ENCODE results near the gene EPS8L2.
A peak's percentile ranks its signal among the peaks of the same experiment; 100 is the strongest.

Gene EPS8L2

DNA sequence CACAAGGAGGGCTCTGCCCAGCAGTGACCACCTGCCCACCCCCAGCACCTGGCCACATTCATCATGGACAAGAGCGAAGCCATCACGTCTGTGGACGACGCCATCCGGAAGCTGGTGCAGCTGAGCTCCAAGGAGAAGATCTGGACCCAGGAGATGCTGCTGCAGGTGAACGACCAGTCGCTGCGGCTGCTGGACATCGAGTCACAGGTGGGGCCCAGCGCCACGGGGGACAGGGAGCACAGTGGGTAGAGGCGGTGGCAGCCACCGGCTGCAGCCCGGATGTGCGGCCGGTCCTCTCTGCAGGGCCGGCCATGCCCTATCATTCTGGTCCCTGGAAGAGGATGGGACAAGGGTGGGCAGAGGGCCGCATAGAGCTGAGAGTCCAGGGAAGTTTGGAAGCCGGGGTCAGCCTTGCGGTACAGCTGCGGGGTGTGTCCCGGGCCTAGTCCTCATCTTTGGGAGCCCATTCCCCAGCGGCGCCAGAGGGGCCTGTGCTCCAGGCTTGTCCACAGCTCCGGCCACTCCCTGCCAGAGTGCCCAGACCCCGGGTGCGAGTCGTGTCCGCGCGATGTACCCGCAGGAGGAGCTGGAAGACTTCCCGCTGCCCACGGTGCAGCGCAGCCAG, 14.1 kb downstream of the EPS8L2 start:
- Histone ChIP-seq H3K27ac (ENCODE audit: insufficient read depth, low read depth, low read length, poor library complexity, severe bottlenecking) (no peak overlapping the region), H3K4me3 (ENCODE audit: insufficient read depth, low read depth, low read length) (no peak overlapping the region), H3K36me3 (ENCODE audit: control insufficient read depth, insufficient read depth, low read length) (no peaks in the 10 kb centered on the region), H3K9me3 (ENCODE audit: control insufficient read depth, low read length) (no peaks in the 10 kb centered on the region), H3K4me1 (ENCODE audit: control insufficient read depth, insufficient read depth, low read length) (no peaks in the 10 kb centered on the region), H3K27me3 (ENCODE audit: control insufficient read depth, insufficient read depth, low read length, poor library complexity, severe bottlenecking) (peaks cover 24% of the 10 kb centered on the region)
- WGBS, 2 experiments: 90 to 93% methylated on average over 35 of the region's 35 CpGs

DNA sequence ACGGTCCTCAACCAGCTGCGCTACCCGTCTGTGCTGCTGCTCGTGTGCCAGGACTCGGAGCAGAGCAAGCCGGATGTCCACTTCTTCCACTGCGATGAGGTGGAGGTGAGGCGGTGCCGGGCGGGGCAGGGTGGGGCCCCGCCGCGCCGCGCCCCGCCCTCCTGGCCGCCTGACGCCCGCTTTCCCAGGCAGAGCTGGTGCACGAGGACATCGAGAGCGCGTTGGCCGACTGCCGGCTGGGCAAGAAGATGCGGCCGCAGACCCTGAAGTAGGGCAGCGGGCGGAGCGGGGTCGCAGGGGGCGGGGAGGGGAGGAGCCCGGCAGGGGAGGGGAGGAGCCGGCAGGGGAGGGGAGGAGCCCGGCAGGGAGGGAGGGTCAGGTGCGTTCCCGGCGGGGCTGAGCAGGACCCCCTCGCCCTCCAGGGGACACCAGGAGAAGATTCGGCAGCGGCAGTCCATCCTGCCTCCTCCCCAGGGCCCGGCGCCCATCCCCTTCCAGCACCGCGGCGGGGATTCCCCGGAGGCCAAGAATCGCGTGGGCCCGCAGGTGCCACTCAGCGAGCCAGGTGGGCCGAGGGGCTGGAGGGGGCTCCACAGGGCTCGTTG, 14.7 kb downstream of the EPS8L2 start:
- Histone ChIP-seq H3K36me3 (ENCODE audit: control insufficient read depth, insufficient read depth, low read length) (no peaks in the 10 kb centered on the region), H3K4me1 (ENCODE audit: control insufficient read depth, insufficient read depth, low read length) (peaks cover 2% of the 10 kb centered on the region), H3K27me3 (ENCODE audit: control insufficient read depth, insufficient read depth, low read length, poor library complexity, severe bottlenecking) (peaks cover 30% of the 10 kb centered on the region), H3K4me3 (ENCODE audit: insufficient read depth, low read depth, low read length) (no peak overlapping the region), H3K27ac (ENCODE audit: insufficient read depth, low read depth, low read length, poor library complexity, severe bottlenecking) (no peak overlapping the region), H3K9me3 (ENCODE audit: control insufficient read depth, low read length) (no peaks in the 10 kb centered on the region)
- 38 to 39% methylated on average over 53 of the region's 53 CpGs for WGBS, 2 experiments

- Histone ChIP-seq H3K9me3 (ENCODE audit: control insufficient read depth, low read length) (no peaks in the 10 kb centered on the region), H3K27ac (ENCODE audit: insufficient read depth, low read depth, low read length, poor library complexity, severe bottlenecking) (no peak overlapping the region), H3K27me3 (ENCODE audit: control insufficient read depth, insufficient read depth, low read length, poor library complexity, severe bottlenecking) (peaks cover 35% of the 10 kb centered on the region), H3K4me1 (ENCODE audit: control insufficient read depth, insufficient read depth, low read length) (peaks cover 7% of the 10 kb centered on the region), H3K4me3 (ENCODE audit: insufficient read depth, low read depth, low read length) (no peak overlapping the region), H3K36me3 (ENCODE audit: control insufficient read depth, insufficient read depth, low read length) (no peaks in the 10 kb centered on the region)
- WGBS, 2 experiments: 86 to 87% methylated on average over 28 of the region's 28 CpGs
Measured at GRCh38 chr11:721247-721740, 15.3 kb downstream of the EPS8L2 start.

DNA sequence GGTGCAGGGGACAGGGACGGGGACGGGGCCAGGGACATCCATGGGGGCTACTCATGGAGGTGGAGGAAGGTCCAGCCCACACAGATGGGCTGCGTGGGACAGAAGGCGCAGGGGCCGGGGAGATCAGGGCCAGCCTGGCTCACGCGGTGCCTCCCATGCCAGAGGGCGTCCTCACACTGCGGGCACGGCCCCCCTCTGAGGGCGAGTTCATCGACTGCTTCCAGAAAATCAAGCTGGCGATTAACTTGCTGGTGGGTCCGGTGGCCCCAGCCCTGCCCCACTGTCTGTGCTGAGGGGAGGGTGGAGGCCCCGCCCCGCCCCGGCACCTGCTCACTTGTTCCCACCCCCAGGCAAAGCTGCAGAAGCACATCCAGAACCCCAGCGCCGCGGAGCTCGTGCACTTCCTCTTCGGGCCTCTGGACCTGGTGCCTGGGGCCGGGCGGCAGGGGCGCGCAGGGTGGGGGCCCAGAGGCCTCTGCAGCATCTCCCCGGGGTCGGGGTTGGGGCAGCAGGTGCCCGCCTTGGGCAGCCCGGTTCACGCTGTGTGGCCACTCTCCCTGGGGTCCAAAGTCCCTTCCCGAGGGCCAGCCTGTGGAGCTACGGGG, 15.8 kb downstream of the EPS8L2 start:
- Histone ChIP-seq H3K9me3 (ENCODE audit: control insufficient read depth, low read length) (no peaks in the 10 kb centered on the region), H3K36me3 (ENCODE audit: control insufficient read depth, insufficient read depth, low read length) (no peaks in the 10 kb centered on the region), H3K27ac (ENCODE audit: insufficient read depth, low read depth, low read length, poor library complexity, severe bottlenecking) (no peak overlapping the region), H3K4me1 (ENCODE audit: control insufficient read depth, insufficient read depth, low read length) (peaks cover 12% of the 10 kb centered on the region), H3K27me3 (ENCODE audit: control insufficient read depth, insufficient read depth, low read length, poor library complexity, severe bottlenecking) (peaks cover 41% of the 10 kb centered on the region), H3K4me3 (ENCODE audit: insufficient read depth, low read depth, low read length) (no peak overlapping the region)
- 91% methylated on average over 33 of the region's 33 CpGs for WGBS, 2 experiments

GRCh38 chr11:722346-722811, 16.3 kb downstream of the EPS8L2 start:
- 90 to 91% methylated on average over 20 of the region's 20 CpGs for WGBS, 2 experiments
- Histone ChIP-seq H3K27ac (ENCODE audit: insufficient read depth, low read depth, low read length, poor library complexity, severe bottlenecking) (no peak overlapping the region), H3K4me1 (ENCODE audit: control insufficient read depth, insufficient read depth, low read length) (peaks cover 12% of the 10 kb centered on the region), H3K9me3 (ENCODE audit: control insufficient read depth, low read length) (no peaks in the 10 kb centered on the region), H3K4me3 (ENCODE audit: insufficient read depth, low read depth, low read length) (no peak overlapping the region), H3K27me3 (ENCODE audit: control insufficient read depth, insufficient read depth, low read length, poor library complexity, severe bottlenecking) (peaks cover 46% of the 10 kb centered on the region), H3K36me3 (ENCODE audit: control insufficient read depth, insufficient read depth, low read length) (no peaks in the 10 kb centered on the region)

DNA sequence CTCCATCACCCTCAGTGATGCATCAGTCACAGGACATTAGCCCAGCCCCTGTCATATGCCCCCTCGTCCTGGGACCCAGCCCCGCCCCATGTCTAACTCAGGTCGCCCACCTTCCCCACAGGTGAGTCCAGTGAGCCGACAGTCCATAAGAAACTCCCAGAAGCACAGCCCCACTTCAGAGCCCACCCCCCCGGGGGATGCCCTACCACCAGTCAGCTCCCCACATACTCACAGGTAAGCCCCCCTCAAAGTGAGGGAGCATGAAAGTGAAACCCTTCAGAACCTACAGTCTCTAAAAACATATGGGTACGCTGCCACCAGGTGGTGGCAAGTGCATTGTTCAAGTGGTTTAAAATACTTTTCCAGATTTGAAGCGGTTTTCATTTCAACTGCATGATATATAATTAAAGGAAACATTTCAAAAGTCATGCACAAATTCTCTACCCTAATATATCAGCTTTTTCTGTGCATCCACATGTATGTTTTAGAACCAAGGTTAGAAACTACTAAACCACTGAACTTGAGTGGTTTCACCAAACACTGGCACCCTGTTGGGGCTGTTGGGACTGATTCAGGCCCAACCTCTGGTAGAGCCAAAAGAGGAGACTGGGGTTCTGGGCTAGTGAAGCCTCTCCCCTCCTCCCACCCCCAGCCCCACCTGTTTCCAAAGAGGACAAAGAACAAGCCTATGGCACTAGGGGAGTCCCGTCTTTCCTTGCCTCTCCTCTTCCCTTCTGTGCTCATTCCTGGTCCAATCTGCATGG, 17.3 kb downstream of the EPS8L2 start:
- Histone ChIP-seq H3K27me3 (ENCODE audit: control insufficient read depth, insufficient read depth, low read length, poor library complexity, severe bottlenecking) (peaks cover 51% of the 10 kb centered on the region), H3K4me3 (ENCODE audit: insufficient read depth, low read depth, low read length) (no peak overlapping the region), H3K36me3 (ENCODE audit: control insufficient read depth, insufficient read depth, low read length) (no peaks in the 10 kb centered on the region), H3K27ac (ENCODE audit: insufficient read depth, low read depth, low read length, poor library complexity, severe bottlenecking) (no peak overlapping the region), H3K4me1 (ENCODE audit: control insufficient read depth, insufficient read depth, low read length) (peaks cover 12% of the 10 kb centered on the region), H3K9me3 (ENCODE audit: control insufficient read depth, low read length) (no peaks in the 10 kb centered on the region)
- 68 to 88% methylated on average over 5 to 8 of the region's 8 CpGs for WGBS, 2 experiments

GRCh38 chr11:724049-724777, 18.2 kb downstream of the EPS8L2 start:
- H3K27ac ChIP-seq (ENCODE audit: insufficient read depth, low read depth, low read length, poor library complexity, severe bottlenecking): no peak overlapping the region
- no peaks in the 10 kb centered on the region for H3K36me3 ChIP-seq (ENCODE audit: control insufficient read depth, insufficient read depth, low read length)
- H3K4me1 ChIP-seq (ENCODE audit: control insufficient read depth, insufficient read depth, low read length): peaks cover 12% of the 10 kb centered on the region
- WGBS, 2 experiments: 82 to 84% methylated on average over 19 of the region's 19 CpGs
- H3K4me3 ChIP-seq (ENCODE audit: insufficient read depth, low read depth, low read length): no peak overlapping the region
- no peaks in the 10 kb centered on the region for H3K9me3 ChIP-seq (ENCODE audit: control insufficient read depth, low read length)
- peaks cover 51% of the 10 kb centered on the region for H3K27me3 ChIP-seq (ENCODE audit: control insufficient read depth, insufficient read depth, low read length, poor library complexity, severe bottlenecking)

- Histone ChIP-seq H3K27ac (ENCODE audit: insufficient read depth, low read depth, low read length, poor library complexity, severe bottlenecking) (no peak overlapping the region), H3K9me3 (ENCODE audit: control insufficient read depth, low read length) (no peaks in the 10 kb centered on the region), H3K27me3 (ENCODE audit: control insufficient read depth, insufficient read depth, low read length, poor library complexity, severe bottlenecking) (peaks cover 46% of the 10 kb centered on the region), H3K4me3 (ENCODE audit: insufficient read depth, low read depth, low read length) (no peak overlapping the region), H3K36me3 (ENCODE audit: control insufficient read depth, insufficient read depth, low read length) (no peaks in the 10 kb centered on the region), H3K4me1 (ENCODE audit: control insufficient read depth, insufficient read depth, low read length) (peaks cover 12% of the 10 kb centered on the region)
- 84 to 88% methylated on average over 16 to 18 of the region's 18 CpGs for WGBS, 2 experiments
Measured at GRCh38 chr11:724778-725386, 18.9 kb downstream of the EPS8L2 start.

DNA sequence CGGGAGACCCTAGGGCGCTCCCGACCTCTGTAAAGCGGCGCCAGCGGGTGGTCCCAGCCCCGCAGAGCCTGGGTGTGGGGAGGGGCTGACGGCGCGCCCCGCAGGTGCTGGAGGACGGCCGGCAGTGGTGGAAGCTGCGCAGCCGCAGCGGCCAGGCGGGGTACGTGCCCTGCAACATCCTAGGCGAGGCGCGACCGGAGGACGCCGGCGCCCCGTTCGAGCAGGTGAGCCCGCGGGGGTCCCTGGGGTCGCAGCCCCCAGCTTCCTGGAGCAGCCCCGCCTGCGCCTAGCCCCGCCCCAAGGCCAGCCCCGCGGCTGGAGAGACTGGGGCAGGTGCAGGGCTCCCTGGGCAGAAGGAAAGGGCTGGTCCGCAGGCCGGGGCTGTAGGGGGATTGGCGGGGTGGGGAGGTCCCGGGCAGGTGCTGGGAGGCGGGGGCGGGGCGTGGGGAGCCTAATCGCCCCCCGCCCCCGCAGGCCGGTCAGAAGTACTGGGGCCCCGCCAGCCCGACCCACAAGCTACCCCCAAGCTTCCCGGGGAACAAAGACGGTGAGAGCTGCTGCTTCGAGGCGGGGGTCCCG, 19.7 kb downstream of the EPS8L2 start:
- H3K27ac ChIP-seq (ENCODE audit: insufficient read depth, low read depth, low read length, poor library complexity, severe bottlenecking): no peak overlapping the region
- H3K36me3 ChIP-seq (ENCODE audit: control insufficient read depth, insufficient read depth, low read length): no peaks in the 10 kb centered on the region
- no peaks in the 10 kb centered on the region for H3K9me3 ChIP-seq (ENCODE audit: control insufficient read depth, low read length)
- peaks cover 40% of the 10 kb centered on the region for H3K27me3 ChIP-seq (ENCODE audit: control insufficient read depth, insufficient read depth, low read length, poor library complexity, severe bottlenecking)
- peaks cover 12% of the 10 kb centered on the region for H3K4me1 ChIP-seq (ENCODE audit: control insufficient read depth, insufficient read depth, low read length)
- H3K4me3 ChIP-seq (ENCODE audit: insufficient read depth, low read depth, low read length): peak overlapping the region; percentile 23
- 30 to 32% methylated on average over 53 of the region's 53 CpGs for WGBS, 2 experiments
